ENCODE results near the gene GARIN5B. TPM values are rescaled to one million over a fixed set of nuclear protein-coding genes. Genes with fewer than 3 reads are reported as not detected.
A peak's percentile ranks its signal among the peaks of the same experiment; 100 is the strongest.

GARIN5B gene
- total RNA-seq, 2 donors from 2014 or later, result 1.5 TPM; not detected in 1

DNA sequence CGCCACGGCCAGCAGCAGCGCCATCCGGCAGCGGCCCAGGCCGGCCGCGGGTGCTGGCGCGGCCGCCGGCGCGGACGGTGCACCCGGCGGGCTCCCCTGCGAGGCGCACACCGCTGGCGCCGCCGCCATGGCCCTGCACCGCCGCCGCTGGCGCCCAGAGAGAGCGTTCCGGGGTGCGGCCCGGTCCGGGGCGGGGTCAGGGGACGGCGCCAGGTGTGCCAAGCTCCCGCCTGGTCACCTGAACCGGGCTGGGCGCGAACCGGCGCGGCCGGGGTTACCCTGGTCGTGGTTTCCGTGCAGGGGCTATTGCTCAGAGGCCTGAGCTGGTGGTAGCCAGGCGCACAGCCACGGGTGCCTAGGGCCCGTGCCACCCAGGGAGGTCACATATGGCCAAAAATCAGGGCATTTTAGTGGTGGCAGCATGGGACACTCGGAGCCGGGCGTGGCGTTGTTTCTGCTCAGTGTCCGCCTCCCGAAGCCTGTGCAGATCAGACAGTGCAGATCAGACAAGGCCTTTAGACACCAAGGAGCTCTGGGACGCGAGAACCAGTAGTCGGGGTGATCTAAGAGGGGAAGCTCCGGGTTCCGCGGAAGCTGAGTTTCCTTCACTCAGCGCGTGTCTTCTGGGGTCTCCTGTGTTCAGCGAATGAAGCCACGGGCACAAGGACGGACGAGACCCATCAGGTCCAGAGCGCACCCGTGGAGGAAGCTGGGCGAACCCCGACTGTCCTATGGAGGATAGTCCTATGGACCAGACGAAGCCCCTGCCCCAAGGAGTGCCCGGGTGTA is 21.3 kb upstream of the GARIN5B start, which contains the start of gene TMEM238:
Gene TMEM238 (minus strand): TSS at position 162 of the 789 bp plus-strand sequence. CDS start 33 bp downstream, at position 129.
- Histone ChIP-seq H3K4me1 (replicated peaks) (peaks cover 30% of the 10 kb centered on the region), H3K9me3 (no peaks in the 10 kb centered on the region), H3K27ac (peak within 1 kb of the TSS; percentile 93 to 96), H3K36me3 (peaks cover 0 to 5% of the 10 kb centered on the region in 2 donors), H3K4me3 (peak within 1 kb of the TSS; percentile 74 to 78), H3K27me3 (replicated peaks; ENCODE audit: insufficient read depth) (no peaks in the 10 kb centered on the region)
- WGBS, result 25% methylated on average over 49 of the region's 72 CpGs
- peak; percentile 41 for DNase-seq (ENCODE audit: low spot score)
- TF ChIP-seq POLR2AphosphoS5 (IDR thresholded peaks at IDR 0.05) (no peak), POLR2A (IDR thresholded peaks at IDR 0.05) (peak; percentile 50)
- TF ChIP-seq, protein P1, sequence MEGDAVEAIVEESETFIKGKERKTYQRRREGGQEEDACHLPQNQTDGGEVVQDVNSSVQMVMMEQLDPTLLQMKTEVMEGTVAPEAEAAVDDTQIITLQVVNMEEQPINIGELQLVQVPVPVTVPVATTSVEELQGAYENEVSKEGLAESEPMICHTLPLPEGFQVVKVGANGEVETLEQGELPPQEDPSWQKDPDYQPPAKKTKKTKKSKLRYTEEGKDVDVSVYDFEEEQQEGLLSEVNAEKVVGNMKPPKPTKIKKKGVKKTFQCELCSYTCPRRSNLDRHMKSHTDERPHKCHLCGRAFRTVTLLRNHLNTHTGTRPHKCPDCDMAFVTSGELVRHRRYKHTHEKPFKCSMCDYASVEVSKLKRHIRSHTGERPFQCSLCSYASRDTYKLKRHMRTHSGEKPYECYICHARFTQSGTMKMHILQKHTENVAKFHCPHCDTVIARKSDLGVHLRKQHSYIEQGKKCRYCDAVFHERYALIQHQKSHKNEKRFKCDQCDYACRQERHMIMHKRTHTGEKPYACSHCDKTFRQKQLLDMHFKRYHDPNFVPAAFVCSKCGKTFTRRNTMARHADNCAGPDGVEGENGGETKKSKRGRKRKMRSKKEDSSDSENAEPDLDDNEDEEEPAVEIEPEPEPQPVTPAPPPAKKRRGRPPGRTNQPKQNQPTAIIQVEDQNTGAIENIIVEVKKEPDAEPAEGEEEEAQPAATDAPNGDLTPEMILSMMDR (IDR thresholded peaks at IDR 0.05), result no peak
- intact Hi-C loops (cut with DNase I), result no loop called here

DNA sequence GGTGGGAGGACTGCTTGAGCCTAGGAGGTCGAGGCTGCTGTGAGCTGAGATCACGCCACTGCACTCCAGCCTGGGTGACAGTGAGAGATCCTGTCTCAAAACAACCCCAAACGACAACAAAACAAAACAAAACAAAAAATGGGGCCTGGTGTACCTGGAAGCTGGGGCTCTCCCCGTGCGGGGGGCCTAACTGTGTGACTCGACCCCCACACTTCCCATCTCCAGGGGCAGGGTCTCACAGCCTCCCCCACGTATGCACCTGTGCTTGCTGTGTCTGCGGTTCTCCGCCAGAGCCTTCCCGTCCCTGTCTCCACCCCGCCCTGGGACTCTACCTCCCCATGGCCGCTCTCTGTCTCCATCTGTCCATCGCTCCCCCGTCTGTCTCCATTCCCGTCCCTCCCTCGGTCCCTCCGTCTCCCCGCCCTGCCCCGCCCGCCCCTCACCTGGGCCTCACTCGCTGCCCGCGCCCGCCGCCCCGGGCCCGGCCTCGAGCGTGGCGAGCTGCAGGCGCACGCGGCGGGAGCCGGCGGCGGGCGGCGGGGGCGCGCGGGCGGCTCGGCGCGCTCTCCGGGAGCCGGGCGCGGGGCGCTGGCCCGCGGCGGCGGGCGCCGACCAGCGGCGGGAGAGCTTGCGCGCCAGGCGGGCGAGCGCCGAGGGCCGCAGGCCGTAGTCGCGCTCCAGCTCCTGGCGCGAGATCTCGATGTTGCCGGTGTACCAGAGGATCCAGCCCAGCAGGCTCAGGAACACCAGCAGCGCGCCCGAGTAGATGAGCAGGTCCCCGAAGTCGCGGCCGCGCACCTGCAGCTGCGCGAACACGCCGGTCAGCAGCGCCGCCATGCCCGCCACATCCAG is 20.4 kb upstream of the GARIN5B start:
- intact Hi-C loops (cut with DNase I), result no loop called here
- peaks cover 27% of the 10 kb centered on the region for H3K4me1 ChIP-seq (replicated peaks)
- H3K4me3 ChIP-seq, result peak overlapping the region; percentile 74 to 78
- H3K27ac ChIP-seq, result peak overlapping the region; percentile 93 to 96
- 8% methylated on average over 44 of the region's 88 CpGs for WGBS
- peak; percentile 33 for DNase-seq (ENCODE audit: low spot score)
- no peaks in the 10 kb centered on the region for H3K9me3 ChIP-seq
- H3K27me3 ChIP-seq (replicated peaks; ENCODE audit: insufficient read depth), result no peaks in the 10 kb centered on the region
- peaks cover 0 to 5% of the 10 kb centered on the region in 2 donors for H3K36me3 ChIP-seq
- no peak for TF ChIP-seq POLR2AphosphoS5 (IDR thresholded peaks at IDR 0.05)
- TF ChIP-seq, protein P1 (IDR thresholded peaks at IDR 0.05), result peak in 2 of 4 experiments; percentile 18 to 59

DNA sequence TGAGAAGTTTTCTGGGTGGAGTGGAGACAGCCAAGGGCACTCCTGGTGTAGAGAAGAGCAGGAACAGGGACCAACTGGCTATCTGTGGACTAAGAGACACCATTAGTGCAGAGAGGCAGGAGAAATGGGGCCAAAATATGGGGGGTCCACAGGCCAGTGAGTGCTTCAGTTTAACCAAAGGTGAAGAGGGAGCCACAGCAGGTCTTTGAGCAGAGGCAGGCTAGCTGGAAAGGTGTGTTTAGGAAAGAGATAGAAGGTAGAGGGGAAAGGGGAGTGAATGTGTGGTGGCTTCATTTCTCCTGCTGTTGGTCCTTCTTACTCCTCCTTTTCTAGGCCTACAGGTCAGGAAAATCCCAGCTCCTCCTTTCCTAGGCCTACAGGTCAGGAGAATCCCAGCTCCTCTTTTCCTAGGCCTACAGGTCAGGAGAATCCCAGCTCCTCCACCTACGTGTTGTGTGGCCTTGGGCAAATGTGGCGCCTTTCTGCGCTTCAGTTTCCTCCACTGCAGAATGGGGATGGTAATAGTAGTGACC is 19.5 kb upstream of the GARIN5B start:
- 100% methylated on average over 3 of the region's 3 CpGs for WGBS
- no peaks in the 10 kb centered on the region for H3K9me3 ChIP-seq
- H3K27me3 ChIP-seq (replicated peaks; ENCODE audit: insufficient read depth), result no peaks in the 10 kb centered on the region
- no peak overlapping the region for H3K4me3 ChIP-seq
- H3K27ac ChIP-seq, result no peak overlapping the region
- TF ChIP-seq POLR2AphosphoS5 (IDR thresholded peaks at IDR 0.05), result no peak
- TF ChIP-seq POLR2A (IDR thresholded peaks at IDR 0.05), result no peak
- TF ChIP-seq, protein P1 (IDR thresholded peaks at IDR 0.05), result no peak
- H3K36me3 ChIP-seq, result peaks cover 0 to under 1% of the 10 kb centered on the region in 2 donors
- intact Hi-C loops (cut with DNase I), result no loop called here
- no peak for DNase-seq (ENCODE audit: low spot score)
- H3K4me1 ChIP-seq (replicated peaks), result peaks cover 18% of the 10 kb centered on the region

DNA sequence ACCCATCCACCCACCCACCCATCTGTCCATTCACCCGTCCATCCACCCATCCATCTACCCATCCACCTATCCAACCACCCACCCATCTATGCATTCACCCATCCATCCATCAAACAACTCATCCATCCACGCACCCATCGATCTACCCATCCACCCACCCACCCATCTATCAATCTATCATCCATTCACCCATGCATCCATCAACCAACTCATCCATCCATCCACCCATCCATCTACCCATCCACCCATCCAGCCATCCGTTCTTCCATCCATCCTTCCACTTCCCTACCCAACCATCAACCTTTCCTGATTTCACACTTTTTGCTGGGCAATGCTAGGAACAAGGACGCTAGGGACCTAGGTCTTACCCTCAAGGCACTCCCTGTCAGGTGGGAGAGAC is 19.0 kb upstream of the GARIN5B start:
- TF ChIP-seq, protein P1 (IDR thresholded peaks at IDR 0.05), result no peak
- TF ChIP-seq POLR2A (IDR thresholded peaks at IDR 0.05), result no peak
- TF ChIP-seq POLR2AphosphoS5 (IDR thresholded peaks at IDR 0.05), result no peak
- DNase-seq (ENCODE audit: low spot score), result no peak
- WGBS, result 98% methylated on average over 5 of the region's 5 CpGs
- intact Hi-C loops (cut with DNase I), result no loop called here
- Histone ChIP-seq H3K36me3 (no peaks in the 10 kb centered on the region), H3K27me3 (replicated peaks; ENCODE audit: insufficient read depth) (no peaks in the 10 kb centered on the region), H3K4me1 (replicated peaks) (peaks cover 13% of the 10 kb centered on the region), H3K9me3 (no peaks in the 10 kb centered on the region), H3K27ac (no peak overlapping the region), H3K4me3 (no peak overlapping the region)

Data from prostate gland (tissue), 2 donors.